Activated naive CD4-positive, alpha-beta T cell treated with anti-CD3 and anti-CD28 coated beads, Interleukin-2, amount 50 U/mL, for 16 hours (primary cell): Measurements from ENCODE around the gene SPACA1.

Source experiments
- DNase-seq: peaks from one replicate; pipeline ENCODE4 v3.0.0-alpha.2; 2020

Gene SPACA1

DNA sequence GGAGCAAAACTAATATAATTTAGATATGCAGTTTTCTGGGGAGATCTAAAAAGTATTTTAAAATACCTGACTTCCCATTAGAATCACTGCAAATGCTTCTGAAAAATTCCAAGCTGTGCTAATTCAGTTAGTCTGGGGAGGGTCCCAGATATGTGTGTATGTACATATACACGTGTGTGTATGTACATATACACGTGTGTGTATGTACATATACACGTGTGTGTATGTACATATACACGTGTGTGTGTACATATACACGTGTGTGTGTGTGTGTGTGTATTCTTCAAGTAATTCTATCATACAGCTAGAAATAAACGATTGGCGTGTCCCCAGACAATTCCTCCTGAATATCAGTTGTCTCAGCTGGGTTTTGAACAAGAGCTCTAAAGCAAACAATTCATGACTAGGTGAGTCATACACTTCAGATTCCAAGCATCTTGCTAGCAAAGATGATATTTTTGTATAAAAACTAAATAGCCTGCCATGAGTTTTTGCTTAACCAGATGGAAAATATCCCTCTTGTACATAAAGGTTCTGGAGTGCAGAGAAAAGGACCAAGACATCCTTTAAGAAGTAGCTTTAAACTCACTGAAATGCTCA is 58.2 kb downstream of the SPACA1 start:
- no peak for DNase-seq

DNA sequence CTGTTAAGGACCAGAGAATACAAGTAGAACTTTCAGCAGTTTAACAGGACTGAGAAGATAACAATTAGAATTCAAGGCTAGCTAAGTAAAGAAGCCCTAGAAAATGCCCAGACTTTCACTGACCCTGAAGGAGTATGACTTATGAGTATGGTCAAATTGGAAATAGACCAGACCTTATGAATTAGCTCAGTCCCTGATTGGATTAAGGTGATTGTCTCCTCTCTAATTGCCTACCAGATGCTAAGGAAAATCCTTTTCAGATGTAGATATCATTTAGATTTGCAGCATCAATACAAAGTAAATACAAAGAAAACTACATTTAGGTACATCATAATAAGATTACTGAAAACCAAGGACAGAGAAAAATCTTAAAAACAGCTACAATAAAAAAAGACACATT is 59.6 kb downstream of the SPACA1 start:
- no peak for DNase-seq

DNA sequence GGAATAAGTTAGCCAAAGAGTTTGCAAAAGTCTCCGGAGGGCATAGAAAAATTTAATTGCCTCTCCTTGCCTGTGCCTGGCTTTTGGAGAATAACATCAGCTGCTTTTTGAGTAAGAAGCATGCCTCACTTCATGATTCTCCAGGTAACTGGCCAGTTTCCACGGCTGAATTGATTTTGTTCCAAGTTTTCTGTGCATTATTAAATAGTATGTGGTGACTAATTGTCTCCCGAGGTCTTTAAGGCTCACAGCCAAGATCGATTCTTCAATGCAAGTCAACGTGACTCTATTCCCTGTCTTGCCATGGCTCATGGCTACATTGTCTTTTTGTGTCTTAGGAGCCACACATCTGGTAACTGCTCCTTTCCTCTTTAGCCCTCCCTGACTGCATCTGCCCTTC is 64.3 kb downstream of the SPACA1 start:
- no peak for DNase-seq

DNA sequence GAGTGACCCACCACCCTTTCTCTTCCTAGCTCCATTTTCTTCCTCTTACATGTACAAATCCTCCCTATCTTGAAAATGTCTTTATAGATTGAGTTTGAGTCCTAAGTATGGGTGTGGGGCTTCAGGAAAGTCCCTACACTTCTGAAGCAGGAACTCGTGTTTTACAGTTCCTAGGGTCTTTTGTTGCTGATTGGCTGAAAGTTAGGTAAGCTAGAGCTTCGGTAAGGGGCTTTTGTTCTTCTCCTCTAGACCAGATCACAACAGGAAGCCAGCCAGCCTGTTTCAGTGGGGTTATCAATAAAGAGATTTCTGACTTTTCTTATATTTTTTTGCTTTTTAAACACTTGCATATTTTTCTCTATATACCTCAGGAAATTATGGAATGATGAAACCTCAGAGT is 67.2 kb downstream of the SPACA1 start:
- no peak for DNase-seq

DNA sequence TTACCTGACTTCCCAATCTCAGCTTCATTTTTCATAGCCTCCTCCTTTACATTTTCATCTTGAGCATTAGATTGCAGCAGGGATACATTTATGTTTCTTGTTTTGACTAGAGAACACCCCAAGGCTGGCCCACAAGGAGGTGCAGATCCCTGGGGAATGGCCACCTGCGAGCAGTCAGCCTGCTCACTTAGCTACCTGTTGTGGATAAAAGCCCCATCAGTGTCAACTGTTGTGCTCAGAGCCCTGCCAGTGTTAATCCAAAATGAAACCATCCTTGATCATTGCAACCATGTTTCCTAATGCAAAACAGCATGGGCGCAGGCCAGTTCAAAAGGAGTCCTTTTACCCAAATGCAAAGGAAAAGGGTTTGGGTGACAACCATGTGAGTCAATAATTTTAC is 67.7 kb downstream of the SPACA1 start:
- DNase-seq, result no peak

DNA sequence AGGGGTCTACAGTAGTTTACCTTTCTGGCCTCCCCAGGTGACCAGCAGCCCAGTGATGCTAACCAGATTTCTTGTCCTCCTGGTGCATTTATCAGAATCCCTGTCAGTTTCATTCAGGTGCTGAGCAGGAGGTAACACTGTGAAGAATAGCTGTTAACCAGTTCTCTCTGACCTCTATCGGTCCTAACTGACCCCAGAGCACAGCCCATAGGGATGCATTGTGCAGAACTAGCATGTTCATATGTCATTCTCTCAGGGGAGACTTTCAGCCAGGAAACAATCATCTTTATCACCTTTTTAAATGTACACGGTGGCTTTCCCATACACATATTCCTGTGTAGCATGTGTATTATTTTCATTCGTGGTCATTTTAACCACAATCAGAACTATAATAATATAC is 68.6 kb downstream of the SPACA1 start:
- no peak for DNase-seq
